ENCODE results near the gene MT1E.

The MT1E gene

DNA sequence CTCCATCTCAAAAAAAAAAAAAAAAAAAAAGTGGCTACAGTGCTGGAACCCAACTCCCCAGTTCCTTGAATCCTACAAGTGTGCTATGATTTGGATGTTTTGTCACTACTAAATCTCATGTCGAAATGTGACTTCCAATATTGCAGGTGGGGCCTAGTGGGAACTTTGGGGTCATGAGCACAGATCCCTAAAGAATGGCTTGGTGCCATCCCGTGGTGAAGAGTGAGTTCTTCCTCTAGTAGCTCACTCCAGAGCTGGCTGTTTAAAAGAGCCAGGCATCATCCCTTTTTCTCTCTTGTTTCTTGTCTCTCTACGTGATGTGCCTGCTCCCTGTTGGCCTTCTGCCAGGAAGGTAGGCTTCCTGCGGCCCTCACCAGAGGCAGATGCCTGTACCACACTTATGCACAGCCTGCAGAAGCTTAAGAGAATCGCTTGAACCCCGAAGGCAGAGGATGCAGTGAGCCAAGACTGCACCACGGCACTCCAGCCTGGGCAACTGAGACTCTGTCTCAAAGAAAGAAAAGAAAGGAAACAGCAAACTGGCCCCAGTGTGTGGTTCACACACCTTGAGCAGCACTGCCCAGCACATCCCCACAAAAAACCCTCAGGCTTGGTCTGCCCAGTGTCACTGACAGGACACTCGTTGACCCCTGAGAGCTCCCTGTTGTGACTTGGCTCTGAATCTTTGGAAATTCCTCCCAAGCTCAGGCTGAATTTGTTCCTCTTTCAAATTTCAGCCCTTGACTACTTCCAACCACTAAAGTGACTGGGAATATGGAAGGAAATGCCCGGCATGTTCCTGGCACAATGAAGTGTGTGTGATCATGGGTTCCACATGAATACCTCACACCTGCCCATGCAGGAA lies 3.1 kb downstream of the MT1E start:
- DNase-seq, result no peak

DNA sequence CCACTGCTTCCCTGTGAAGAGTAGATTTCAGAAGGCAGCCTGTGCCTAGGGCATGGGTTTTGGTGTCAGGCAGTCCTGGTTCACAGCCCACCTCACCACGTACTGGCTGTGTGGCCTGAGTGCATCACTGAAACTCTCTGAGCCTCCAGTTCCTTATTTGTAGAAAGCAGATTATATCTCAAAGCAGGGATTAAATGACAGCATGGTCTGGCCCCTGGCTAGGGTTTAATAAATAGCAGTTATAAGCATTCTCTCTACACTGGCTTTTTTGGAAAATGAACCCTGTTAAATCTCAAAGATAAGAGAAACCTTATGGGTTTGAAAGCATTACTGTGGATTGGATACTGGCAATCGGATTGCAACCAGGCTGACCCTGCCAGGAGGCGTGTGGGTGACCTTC lies 4.0 kb downstream of the MT1E start:
- DNase-seq, result no peak

DNA sequence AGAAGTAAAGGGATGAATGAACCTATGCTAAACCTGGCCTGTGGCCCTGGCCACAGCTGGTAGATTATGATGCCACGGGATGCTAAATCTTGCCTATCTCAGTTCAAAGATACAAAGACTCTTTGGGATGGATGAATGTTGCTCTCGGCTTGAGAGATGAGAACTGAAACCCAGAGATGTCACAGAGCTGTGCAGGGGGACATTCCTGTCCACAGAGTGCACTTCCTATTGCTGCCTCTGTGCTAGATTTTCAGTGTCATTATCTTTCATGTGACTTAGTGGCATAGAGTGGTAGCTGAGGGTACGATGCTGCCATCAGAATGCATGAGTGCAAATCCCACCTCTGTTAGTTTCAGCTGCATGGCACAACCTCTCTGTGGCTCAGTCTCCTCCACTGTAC lies 4.6 kb downstream of the MT1E start:
- no peak for DNase-seq

DNA sequence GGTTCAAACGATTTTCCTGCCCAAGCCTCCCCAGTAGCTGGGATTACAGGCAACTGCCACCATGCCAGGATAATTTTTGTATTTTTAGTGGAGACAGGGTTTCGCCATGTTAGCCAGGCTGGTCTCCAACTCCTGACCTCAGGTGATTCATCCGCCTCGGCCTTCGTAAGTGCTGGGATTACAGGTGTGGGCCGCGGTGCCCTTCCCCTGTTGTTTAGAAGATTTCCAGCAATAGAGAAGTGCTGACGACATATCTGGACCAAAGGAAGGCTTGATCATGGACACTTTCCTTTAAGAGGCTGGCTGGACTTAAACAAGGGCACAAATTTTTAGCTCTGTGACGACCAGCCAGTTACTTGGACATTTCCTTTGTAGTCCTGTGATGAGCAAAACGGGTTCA lies 5.6 kb downstream of the MT1E start:
- no peak for DNase-seq

DNA sequence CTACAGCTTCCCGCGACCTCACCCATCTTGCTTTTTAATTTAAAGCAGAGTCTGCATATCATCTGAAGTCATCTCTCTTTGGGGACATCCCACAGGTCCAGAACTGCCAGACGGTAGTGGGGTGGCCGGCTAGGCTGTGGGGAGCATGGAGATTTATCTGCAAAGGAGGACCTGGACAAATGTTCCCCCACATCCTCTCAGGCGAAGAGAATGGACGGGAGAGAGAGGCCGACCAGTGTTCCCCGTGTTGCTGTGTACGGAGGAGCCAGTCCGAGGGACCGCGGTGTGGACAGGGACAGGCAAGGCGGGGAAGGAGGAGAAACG lies 6.2 kb downstream of the MT1E start:
- no peak for DNase-seq

DNA sequence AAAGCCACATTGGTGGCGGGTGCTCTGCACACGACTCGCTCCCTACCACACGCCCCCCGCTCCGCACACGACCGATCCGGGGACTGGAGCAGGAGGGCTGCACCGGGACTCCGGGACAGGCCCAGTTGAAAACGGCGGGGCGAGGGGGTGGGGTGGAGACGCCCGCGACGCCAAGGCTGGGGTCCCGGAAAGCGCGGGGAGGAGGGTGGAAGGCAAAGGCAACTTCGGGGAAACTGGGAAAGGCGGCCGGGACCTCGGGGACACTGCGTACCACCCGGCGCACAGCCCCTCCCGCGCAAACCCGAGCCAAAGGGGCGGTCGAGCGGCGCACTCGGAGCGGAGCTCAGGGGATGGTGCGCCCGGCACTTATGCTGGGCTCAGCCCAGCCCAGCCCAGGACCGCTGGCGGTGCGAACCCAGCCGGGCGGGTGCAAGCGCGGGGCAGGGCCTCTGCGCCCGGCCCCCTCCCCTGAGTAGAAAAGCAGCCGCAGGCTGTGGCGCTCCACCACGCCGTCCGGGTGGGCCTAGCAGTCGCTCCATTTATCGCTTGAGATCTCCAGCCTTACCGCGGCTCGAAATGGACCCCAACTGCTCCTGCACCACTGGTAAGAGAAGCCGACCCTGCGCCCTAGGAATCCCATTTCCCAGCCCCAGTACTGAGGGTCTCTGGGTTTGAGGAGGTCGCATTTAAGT lies 6.7 kb downstream of the MT1E start, which contains the start of gene MT1M:
Gene MT1M (plus strand): TSS at position 504 of the 692 bp plus-strand sequence. CDS start 73 bp downstream, at position 577.
- no peak for DNase-seq

DNA sequence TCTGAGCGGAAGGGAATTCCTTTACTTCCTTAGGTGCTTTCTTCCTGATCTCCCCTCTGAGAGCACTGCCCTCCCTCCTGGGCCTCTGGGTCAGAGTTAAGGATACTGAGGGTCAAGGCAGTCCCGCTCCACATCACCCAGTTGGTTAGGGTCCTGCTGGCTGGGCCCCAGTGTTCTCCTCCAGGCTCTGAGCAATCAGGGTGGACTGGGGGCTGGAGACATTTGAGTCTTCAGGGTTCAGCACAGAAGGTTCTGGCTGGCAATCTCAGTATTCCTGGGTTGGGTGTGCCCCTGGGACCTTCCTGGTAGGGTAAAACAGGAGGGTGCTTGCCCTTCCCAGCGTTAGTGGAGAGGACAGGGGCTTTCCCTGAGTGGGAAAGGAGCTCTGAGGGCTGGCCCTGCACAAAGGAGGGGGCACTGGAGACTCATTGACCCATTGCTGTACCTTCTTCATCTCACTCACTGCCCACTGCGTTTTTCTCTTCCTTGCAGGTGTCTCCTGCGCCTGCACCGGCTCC lies 7.3 kb downstream of the MT1E start:
- no peak for DNase-seq

DNA sequence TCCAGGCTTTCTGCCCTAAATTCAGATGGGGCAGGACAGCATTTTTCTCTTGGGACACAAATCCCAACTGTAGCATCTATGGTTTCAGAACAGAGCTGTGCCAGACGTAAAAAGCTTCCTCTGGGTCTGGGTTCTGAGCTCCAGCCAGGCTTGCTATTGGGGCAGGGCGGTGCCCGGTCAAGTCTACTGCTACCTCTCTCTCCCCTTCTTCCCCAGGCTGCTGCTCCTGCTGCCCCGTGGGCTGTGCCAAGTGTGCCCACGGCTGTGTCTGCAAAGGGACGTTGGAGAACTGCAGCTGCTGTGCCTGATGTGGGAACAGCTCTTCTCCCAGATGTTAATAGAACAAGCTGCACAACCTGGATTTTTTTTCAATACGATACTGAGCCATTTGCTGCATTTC lies 8.0 kb downstream of the MT1E start:
- DNase-seq, result no peak

DNA sequence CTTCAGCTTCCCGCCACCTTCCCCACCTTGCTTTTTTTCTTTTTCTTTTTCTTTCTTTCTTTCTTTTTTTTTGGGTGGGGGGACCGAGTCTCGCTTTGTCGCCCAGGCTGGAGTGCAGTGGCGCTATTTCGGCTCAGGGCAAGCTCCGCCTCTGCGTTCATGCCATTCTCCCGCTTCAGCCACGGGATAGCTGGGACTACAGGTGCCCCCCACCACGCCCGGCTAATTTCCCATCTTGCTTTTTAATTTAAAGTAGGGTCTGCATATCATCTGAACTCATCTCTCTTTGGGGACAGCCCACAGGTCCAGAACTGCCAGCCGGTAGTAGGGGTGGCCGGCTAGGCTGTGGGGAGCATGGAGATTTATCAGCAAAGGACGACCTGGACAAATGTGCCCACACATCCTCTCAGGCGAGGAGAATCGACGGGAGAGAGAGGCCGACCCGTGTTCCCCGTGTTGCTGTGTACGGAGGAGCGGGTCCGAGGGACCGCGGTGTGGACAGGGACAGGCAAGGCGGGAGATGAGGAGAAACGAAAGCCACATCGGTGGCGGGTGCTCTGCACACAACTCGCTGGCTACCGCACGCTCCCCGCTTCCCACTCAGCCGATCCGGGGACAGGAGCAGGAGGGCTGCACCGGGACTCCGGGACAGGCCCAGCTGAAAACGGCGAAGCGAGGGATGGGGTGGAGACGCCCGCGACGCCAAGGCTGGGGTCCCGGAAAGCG lies 9.3 kb downstream of the MT1E start:
- no peak for DNase-seq

DNA sequence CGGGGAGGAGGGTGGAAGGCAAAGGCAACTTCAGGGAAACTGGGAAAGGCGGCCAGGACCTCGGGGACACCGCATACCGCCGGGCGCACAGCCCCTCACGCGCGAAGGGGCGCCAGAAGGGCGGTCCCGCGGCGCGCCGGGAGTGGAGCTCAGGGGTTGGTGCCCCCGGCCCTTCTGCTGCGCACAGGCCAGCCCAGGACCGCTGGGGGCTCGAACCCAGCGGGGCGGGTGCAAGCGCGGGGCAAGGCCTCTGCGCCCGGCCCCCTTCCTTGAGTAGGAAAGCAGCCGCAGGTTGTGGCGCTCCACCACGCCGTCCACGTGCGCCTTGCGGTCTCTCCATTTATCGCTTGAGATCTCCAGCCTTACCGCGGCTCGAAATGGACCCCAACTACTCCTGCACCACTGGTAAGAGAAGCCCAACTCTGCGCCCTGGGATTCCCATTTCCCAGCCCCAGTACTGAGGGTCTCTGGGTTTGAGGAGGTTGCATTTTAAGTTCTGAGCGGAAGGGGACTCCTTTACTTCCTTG lies 9.9 kb downstream of the MT1E start:
- no peak for DNase-seq

DNA sequence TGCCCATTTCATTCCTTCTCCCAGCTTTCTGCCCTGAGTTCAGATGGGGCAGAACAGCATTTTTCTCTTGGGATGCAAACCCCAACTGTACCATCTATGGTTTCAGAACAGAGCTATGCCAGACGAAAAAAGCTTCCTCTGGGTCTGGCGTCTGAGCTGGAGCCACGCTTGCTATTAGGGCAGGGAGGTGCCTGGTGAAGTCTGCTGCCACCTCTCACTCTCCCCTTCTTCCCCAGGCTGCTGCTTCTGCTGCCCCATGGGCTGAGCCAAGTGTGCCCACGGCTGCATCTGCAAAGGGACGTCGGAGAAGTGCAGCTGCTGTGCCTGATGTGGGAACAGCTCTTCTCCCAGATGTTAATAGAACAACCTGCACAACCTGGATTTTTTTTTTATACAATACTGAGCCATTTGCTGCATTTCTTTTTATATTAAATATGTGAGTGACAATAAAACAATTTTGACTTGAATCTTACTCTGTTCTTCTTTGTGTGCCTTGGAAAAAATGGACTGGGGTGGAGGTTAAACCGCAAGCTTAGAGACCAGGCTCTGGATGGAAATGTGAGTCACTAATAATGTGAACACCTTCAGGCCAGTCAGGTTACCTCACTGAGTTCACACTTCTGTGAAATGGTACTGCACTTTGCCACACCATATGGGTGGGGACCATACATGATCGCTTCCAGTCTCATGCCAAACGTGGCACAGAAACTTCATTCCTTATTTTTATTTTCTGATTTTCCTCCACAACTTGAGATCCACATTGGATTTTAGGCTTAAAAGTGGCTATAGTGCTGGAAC lies 11.2 kb downstream of the MT1E start:
- no peak for DNase-seq

DNA sequence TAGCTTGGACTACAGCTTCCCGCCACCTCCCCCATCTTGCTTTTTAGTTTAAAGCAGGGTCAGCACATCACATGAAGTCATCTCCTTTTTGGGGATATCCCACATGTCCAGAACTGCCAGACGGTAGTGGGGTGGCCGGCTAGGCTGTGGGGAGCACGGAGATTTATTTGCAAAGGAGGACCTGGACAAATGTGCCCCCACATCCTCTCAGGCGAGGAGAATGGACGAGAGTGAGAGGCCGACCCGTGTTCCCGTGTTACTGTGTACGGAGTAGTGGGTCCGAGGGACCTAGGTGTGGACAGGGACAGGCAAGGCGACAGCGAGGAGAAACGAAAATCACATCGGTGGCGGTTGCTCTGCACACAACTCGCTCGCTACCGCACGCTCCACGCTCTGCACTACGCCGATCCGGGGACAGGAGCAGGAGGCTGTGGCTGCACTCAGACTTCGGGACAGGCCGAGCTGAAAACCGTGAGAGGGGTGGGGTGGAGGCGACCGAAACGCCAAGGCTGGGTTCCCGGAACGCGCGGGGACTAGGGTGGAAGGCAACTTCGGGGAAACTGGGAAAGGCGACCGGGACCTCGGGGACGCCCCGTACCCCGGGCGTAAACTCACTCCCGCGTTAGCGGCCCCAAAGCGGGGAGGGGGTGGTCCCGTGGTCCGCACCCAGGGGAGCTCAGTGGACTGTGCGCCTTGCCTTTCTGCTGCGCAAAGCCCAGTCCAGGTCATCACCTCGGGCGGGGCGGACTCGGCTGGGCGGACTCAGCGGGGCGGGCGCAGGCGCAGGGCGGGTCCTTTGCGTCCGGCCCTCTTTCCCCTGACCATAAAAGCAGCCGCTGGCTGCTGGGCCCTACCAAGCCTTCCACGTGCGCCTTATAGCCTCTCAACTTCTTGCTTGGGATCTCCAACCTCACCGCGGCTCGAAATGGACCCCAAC lies 12.5 kb downstream of the MT1E start, which contains the start of gene MT1A:
Gene MT1A (plus strand): TSS at position 853 of the 937 bp plus-strand sequence. CDS start 73 bp downstream, at position 926.
- DNase-seq, result no peak

DNA sequence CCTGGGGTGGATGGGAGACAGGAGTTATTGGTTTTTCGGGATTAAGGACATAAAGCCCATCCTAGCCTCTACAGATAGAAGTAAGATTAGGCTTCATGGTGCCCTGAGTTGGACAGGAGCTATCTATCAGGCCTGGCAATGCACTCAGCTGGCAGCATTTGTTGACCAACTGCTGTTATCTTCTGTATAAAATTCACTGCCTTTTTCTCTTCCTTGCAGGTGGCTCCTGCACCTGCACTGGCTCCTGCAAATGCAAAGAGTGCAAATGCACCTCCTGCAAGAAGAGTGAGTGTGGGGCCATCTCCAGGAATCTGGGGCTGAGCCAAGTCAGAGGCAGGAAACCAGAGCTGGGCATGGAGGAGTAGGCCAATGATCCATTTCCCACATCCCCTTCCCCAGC lies 13.5 kb downstream of the MT1E start:
- DNase-seq, result no peak

DNA sequence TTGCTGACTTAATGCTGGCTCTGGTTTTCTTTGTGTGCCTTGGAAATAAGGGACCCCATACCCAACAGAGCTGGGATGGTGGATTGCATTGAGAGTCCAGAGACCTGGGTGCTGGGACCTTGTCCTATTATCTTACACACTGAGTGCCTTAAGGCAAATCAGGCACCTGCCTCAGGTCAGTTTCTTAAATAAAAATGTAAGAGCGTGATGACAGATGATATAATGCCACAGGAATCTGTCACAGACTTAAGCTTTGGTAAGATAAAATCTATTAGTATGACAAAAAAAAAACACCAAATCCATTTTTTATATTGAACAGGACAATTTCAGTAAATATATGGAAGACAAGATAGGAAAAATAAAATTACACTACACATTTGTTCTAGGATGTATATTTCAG lies 14.5 kb downstream of the MT1E start:
- DNase-seq, result no peak

DNA sequence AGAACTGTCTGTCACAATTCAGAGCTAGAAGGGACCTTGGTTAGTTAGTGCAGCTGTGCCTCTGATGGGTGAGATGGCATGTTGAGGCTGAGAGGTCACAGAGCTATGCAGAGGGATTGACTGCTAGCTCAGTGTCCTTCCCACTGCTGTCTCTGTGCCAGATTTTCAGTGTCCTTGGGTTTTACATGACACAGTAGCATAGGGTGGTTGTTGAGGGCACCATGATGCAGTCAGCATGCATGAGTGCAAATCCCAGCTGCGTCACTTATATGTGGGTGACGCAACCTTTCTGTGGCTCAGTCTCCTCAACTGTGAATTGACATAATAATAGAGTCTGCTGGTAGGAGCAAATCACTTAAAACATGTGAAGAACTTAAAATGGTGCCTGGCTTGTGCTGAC lies 15.6 kb downstream of the MT1E start:
- DNase-seq, result no peak

DNA sequence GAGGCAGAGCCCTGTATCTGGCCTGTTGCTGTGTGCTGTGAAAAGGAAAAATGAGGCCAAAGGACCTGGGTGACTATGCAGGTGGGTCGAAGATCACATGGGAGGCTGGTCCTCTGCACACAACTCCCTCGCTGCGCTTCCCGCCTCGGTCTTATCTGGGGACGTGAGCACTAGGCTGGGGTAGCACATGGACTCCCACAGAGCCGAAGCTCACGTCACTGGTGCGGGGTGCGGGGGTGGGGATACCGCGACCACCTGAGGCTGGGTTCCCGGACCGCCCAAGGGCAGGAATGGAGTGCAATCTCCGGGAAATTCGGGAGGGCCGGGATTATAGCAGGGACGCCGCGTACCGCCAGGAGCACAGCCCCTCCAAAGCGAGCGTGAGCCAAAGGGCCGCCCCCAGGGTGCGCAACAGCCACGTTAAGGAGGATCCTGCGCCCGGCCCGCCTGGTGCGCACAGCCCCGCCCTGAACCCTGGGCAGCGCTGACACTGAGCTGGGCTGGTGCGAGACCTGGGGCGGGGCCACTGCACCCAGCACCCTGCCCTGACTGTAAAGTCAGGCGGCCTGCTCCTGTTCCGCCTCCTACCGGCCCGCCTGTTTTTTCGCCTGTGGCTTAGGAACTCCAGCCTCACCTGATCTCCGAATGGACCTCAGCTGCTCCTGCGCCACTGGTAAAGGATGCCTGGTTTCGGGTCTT lies 17.6 kb downstream of the MT1E start:
- DNase-seq, result no peak

DNA sequence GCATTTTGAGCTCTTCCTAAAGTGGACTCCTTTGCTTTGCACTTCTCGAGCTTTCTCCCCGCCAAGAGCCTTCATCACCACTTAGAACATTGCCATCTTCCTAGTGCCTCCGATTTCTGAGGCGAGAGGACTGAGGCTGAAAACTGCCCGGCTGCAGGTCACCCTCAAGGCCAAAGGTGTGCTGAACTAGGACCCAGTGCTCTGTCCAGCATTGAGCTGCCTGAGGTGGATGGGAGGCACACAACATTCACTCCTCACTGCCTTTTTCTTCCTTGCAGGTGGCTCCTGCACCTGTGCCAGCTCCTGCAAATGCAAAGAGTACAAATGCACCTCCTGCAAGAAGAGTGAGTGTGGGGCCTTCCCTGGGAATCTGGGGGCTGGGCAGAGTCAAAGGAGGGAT lies 18.3 kb downstream of the MT1E start:
- DNase-seq, result no peak

DNA sequence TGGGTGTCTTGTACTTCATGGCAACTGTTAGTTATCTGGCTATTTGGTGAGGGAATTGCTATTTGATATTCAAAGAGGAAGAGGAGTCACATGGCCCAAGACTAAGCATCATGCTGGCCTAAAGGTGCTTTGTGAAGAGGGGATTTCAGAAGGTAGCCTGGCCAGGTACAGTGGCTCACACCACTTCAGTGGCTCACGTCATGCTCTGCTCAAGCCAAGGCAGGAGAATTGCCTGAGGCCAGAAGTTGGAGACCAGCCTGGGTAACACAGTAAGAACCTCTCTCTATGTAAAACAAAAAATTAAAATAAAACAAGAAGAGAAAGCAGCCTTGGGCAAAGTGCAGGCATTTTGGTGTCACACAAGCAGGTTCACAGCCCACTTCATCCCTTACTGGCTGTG lies 19.7 kb downstream of the MT1E start:
- DNase-seq, result no peak

DNA sequence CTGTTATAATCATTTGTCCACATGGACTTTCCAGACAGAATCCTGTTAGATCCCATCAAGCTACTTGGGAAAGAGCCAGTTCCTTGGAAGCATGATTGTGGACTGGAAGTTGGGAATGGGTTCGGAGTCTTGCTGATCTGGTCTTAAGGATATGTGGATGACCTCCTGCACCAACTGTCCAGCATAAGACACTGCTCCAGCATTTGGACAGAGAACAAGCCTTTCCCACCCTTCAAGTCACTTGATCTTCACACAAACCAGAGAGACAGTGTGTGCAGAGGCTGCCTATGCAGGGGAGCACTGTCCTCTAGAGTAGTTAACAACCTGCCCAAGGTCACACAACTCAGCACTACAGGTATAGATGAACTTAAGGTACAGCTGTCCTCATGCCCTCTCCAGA lies 20.3 kb downstream of the MT1E start:
- DNase-seq, result no peak

DNA sequence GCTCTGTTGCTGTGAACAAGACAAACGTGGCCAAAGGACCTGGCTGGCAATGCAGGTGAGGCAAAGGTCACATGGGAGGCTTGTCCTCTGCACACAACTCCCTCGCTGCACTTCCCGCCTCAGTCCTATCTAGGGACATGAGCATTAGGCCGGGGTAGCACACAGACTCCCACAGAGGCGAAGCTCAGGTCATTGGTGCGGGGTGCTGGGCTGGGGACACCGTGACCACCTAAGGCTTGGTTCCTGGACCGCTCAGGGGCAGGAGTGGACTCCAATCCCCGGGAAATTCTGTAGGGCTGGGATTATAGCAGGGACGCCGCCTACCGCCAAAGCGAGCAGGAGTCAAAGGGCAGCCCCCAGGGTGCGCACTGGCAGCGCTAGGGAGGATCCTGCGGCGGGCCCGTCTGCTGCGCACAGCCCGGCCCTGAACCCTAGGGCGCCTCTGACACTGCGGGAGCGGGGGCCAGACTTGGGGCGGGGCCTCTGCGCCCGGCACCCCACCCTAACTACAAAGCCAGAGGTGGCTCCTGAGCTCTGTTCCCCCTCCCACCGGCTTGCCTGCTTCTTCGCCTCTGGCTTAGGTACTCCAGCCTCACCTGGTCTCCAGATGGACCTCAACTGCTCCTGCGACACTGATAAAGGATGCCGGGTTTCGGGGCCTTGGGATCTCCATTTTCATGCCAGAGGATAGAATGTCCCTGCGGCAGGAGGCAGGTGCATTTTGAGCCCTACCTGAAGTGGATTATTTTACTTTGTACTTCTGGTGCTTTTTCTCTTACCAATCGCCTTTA lies 22.3 kb downstream of the MT1E start:
- DNase-seq, result no peak
